GM12875 (cell line): ENCODE measurements around the gene CCDC102A.

Experiments
- H3K4me3 ChIP-seq: one replicate; pipeline ENCODE4 v1.5.1; 2011; ENCODE audit warnings: low read depth, low read length, control low read depth
- CTCF ChIP-seq: IDR thresholded peaks from 2 replicates; pipeline ENCODE4 v1.5.1; 2011; ENCODE audit warnings: low read depth, mild to moderate bottlenecking, control low read depth, inconsistent platforms, low read length, moderate library complexity, borderline replicate concordance; ENCODE audit not compliant: insufficient read depth

CCDC102A gene

DNA sequence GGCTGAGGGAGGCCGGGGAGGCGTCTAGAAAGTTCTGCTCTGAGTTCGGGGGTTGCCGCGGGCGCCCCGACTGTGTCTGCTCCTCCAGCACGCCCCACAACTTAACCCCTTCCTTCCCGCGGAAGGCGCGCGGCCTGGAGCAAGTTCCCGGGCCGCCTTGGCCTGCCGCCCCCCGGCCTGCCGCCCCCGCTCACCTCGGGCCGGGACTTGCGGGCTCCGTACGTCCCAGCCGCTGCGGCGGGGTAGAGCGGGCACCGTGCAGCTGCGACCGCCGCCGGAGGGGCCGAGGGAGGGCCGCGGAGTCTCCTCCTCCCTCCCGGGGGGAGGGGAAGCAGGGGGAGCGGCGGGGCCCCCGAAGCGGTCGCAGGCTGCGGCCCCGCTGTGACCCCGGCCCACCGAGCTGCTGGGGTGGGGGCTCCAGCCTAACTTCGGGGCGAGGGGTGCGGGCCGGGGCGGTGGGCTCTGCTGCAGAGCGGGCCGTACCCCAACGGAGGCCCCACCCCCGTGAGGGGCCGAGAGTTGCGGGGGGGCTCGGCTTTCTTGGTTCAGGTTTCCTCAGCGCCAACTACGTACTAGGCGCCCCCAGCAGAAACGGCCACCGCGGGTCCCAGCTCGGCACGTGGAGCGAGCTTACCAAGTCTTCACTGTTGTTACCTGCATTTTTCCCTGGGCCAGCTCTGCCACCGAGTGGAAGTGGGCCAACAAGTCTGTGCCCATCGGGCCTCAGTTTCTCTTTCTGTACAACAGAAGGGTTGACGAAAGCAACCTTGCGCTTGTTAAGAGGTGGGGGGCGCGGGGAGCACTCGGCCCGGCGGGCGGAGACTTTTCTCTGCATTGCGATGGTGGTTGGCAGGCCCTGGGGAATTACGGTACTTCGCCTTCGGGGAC is at the start of gene CCDC102A:
TSS of gene CCDC102A (minus strand) at position 266 of the 888 bp plus-strand sequence. CDS start 7,394 bp downstream, outside the sequence.
- no peak for TF ChIP-seq CTCF
- peak within 1 kb of the TSS; percentile 59 for H3K4me3 ChIP-seq

- no peak overlapping the region for H3K4me3 ChIP-seq
- no peak for TF ChIP-seq CTCF
These were observed 48.8 kb upstream of the CCDC102A start for GRCh38 chr16:57585051-57585687.

DNA sequence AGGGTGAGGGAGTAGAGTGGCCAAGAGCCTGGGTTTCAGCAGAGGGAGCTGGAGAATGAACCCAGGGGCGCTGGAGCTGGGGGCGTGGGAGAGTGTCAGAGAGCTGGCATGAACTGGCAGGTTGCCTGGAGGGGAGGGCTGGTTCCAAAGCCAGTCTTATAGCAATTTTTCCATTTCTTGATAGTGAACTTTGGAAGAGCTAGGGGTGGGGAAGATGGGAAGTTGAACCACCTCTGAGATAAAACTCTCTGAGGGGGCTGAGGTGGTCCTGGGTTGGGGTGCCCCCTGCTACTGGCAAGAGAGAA is 42.9 kb upstream of the CCDC102A start:
- no peak for TF ChIP-seq CTCF

GRCh38 chr16:57578521-57579360 is 42.4 kb upstream of the CCDC102A start:
- no peak for TF ChIP-seq CTCF
- no peak overlapping the region for H3K4me3 ChIP-seq

More for the DNA sequence above, 42.9 kb upstream of the CCDC102A start:
- no peak overlapping the region for H3K4me3 ChIP-seq

GRCh38 chr16:57577691-57578224 is 41.4 kb upstream of the CCDC102A start:
- H3K4me3 ChIP-seq: no peak overlapping the region
- no peak for TF ChIP-seq CTCF

DNA sequence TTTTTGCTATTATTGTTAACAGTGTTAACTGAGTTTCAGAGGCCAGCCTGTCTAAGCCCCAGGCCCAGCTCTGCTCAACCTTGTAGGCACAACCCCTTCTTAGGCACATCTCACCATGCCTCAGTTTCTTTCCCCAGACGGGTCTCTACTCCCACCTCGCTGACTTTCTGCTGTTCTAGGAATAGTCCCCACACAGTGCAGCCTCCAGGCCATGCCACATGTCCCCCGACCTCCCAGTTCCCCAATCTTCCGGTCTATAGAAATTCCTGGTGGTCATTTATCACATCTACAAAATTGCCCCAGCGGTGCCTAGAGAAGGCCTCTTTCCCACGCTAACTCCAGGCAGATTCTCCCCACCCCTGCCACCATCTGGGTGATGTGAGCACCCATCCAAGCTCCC is 40.8 kb upstream of the CCDC102A start:
- no peak overlapping the region for H3K4me3 ChIP-seq
- no peak for TF ChIP-seq CTCF
